ENCODE results near the gene KLK6. TPM values are rescaled to one million over a fixed set of nuclear protein-coding genes. Genes with fewer than 3 reads are reported as not detected.

KLK6 gene
- 0.39 and 1.6 TPM in 2 replicates for total RNA-seq

GRCh38 chr19:50969413-50969760 is at the start of gene KLK6:
Gene KLK6 (minus strand): TSS chr19:50969591. CDS start chr19:50968104, 1,487 bp downstream.

GRCh38 chr19:51001515-51001914 is 32.1 kb upstream of the KLK6 start, which contains the start of gene KLK8:
Gene KLK8 (minus strand): TSS chr19:51001604. CDS start chr19:51001167, 437 bp downstream.

GRCh38 chr19:50983625-50984292 is 14.4 kb upstream of the KLK6 start, which contains the start of gene KLK7:
Gene KLK7 (minus strand): TSS chr19:50983917. CDS start chr19:50982399, 1,518 bp downstream.

GRCh38 chr19:50952910-50953309 is 16.5 kb downstream of the KLK6 start, which contains the start of gene KLK5:
Gene KLK5 (minus strand): TSS chr19:50953038. CDS start chr19:50952657, 381 bp downstream.

GRCh38 chr19:50911206-50912101 is 57.9 kb downstream of the KLK6 start, which contains the start of gene KLK4:
Gene KLK4 (minus strand): TSS chr19:50911395. CDS start chr19:50910738, 657 bp downstream.

Other genes starting within 250 kb of the KLK6 start
- not detected in 2 replicates for gene SHANK1, start 249.8 kb downstream of the KLK6 start, total RNA-seq
- 0.43 and 0.79 TPM in 2 replicates for gene CLEC11A, start 246.2 kb downstream of the KLK6 start, total RNA-seq
- gene GPR32, start 199.1 kb downstream of the KLK6 start, total RNA-seq = not detected in 2 replicates
- gene ACP4, start 179.2 kb downstream of the KLK6 start, total RNA-seq = not detected in 2 replicates
- gene KLK1, start 145.8 kb downstream of the KLK6 start, total RNA-seq = not detected in 2 replicates
- not detected in 2 replicates for gene KLK15, start 136.0 kb downstream of the KLK6 start, total RNA-seq
- not detected in 2 replicates for gene KLK3, start 114.7 kb downstream of the KLK6 start, total RNA-seq
- not detected in 2 replicates for gene KLK2, start 96.2 kb downstream of the KLK6 start, total RNA-seq
- gene KLK4, start 58.2 kb downstream of the KLK6 start, total RNA-seq = not detected in 2 replicates
- not detected in 2 replicates for gene KLK5, start 16.6 kb downstream of the KLK6 start, total RNA-seq
- not detected in 2 replicates for gene KLK7, start 14.3 kb upstream of the KLK6 start, total RNA-seq
- gene KLK8, start 32.0 kb upstream of the KLK6 start, total RNA-seq = 0.39 TPM in 1 of 2 replicates, not detected in the other
- gene KLK10, start 50.1 kb upstream of the KLK6 start, total RNA-seq = not detected in 2 replicates
- gene KLK11, start 57.0 kb upstream of the KLK6 start, total RNA-seq = not detected in 2 replicates
- gene KLK12, start 65.4 kb upstream of the KLK6 start, total RNA-seq = not detected in 2 replicates
- gene KLK13, start 95.5 kb upstream of the KLK6 start, total RNA-seq = not detected in 2 replicates
- gene KLK14, start 113.3 kb upstream of the KLK6 start, total RNA-seq = not detected in 2 replicates
- gene CTU1, start 138.8 kb upstream of the KLK6 start, total RNA-seq = 6.3 and 7.9 TPM in 2 replicates
- gene SIGLEC9, start 155.3 kb upstream of the KLK6 start, total RNA-seq = not detected in 2 replicates
- gene SIGLEC7, start 172.7 kb upstream of the KLK6 start, total RNA-seq = not detected in 2 replicates